Activated naive CD4-positive, alpha-beta T cell treated with anti-CD3 and anti-CD28 coated beads, Interleukin-2, amount 50 U/mL, for 72 hours (primary cell): ENCODE results near the gene TTC28. TPM values are rescaled to one million over a fixed set of nuclear protein-coding genes. Genes with fewer than 3 reads are reported as not detected.

Experiments used
- ATAC-seq, 2 donors: fragments of 150-1000 bp; cut with Tn5 transposase; 2 replicates each; pipeline ENCODE4 v1.10.0; 2021; ENCODE audit warnings: mild to moderate bottlenecking in 2 of 2, moderate library complexity in 2 of 2
- DNase-seq, 2 donors: peaks; one replicate each; pipeline ENCODE4 v3.0.0; 2021 to 2022; ENCODE audit warnings: low spot score in 2 of 2
- H3K27ac Mint-ChIP-seq, 2 donors: one replicate each; pipeline ENCODE4 v1.8.0; 2022; ENCODE audit warnings: mild to moderate bottlenecking in 2 of 2, mixed read lengths in 2 of 2
- H3K36me3 Mint-ChIP-seq, 2 donors: one replicate each; pipeline ENCODE4 v1.8.0; 2022; ENCODE audit warnings: mixed read lengths in 2 of 2
- H3K9me3 Mint-ChIP-seq, 2 donors: one replicate each; pipeline ENCODE4 v1.8.0; 2022; ENCODE audit warnings: mixed read lengths in 2 of 2
- total RNA-seq, 2 donors: library from RNA; stranded (reverse); gene quantifications; one replicate each; pipeline ENCODE4 v1.2.3, GENCODE V29; 2022

Gene TTC28
- total RNA-seq, 2 donors from 2014 or later: 0.66 to 8.5 TPM

DNA sequence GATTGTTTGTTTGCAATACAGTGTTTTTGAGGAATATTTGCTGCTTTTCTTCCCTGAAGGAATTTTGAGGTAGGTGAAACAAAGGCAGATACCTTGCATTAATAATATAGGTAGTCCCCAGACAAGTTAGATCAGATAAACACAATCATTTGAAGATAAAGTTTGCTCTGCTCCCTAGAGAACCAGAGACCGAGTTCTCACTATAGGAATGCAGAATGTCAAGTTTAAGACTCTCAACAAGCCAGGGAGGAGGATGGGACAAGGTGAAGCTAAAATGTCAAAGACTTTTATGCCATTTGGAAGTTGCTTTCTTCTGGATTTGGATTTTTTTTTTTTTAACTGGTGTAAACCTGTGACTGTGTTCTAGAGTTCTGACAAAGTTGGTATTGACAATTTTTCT lies 364.7 kb downstream of the TTC28 start:
- peaks cover 0 to 6% of the 10 kb centered on the region in 2 donors for H3K9me3 Mint-ChIP-seq
- H3K27ac Mint-ChIP-seq: no peak overlapping the region
- no peak for ATAC-seq

DNA sequence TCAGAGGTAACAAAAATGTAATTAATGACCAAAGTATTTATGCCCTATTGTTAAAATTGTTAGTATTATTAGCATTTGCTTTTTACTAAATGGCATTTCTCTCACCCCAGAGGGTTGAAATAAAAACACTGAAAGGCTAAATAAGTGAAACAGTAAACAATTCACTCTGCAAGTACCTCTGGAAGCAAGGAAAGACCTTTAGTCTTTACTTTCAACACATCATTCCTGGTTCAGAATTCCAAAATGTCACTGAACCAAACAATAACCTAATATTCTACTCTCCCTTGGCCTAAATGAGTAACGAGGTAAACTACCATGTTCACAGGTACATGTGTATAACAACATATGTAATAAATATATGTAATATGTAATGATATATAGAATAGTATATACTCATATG lies 369.3 kb downstream of the TTC28 start:
- Mint-ChIP-seq H3K27ac (no peak overlapping the region), H3K36me3 (no peaks in the 10 kb centered on the region), H3K9me3 (peaks cover 0 to 6% of the 10 kb centered on the region in 2 donors)
- ATAC-seq: no peak
- DNase-seq: no peak

More for the DNA sequence above, 364.7 kb downstream of the TTC28 start:
- DNase-seq: no peak
- no peaks in the 10 kb centered on the region for H3K36me3 Mint-ChIP-seq

DNA sequence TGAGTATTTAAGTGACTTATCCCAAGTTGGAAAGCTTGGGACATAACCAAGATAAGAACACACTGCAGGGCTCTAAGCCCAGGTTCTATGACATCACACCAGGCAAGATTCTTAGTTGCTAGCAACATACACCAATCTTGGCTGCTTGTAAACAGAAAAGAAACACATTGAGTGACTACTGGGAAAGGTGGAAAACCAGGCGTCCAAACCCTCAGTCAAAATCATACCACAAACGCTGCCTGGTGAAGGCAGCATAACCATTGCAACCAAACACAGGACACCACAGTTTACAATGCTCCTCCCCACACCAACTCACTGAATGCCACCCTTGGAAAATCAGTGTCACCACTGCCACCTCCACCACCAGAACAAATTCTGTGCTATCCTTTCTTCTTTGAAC lies 379.9 kb downstream of the TTC28 start:
- Mint-ChIP-seq H3K36me3 (no peaks in the 10 kb centered on the region), H3K9me3 (no peaks in the 10 kb centered on the region), H3K27ac (no peak overlapping the region)
- DNase-seq (no peak), ATAC-seq (peak in 1 of 2 donors; percentile 64)

DNA sequence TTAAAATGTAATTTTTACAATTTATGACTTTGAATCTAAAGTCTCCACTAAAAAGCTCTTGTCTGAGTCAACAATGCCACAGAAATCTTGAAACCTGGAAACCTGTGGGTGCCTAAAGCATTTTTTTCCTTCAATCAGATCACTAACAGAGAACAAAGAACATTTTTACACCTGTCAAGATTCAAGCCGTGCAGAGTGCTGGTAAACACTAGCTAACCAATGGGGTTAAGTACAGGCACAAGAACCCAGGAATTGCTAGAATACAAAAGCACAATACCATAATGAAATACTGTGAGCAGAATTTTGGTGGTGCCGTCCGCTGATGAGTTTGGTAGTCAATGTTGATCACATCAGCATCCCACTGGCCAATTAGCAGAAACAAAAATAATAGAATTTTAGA lies 380.3 kb downstream of the TTC28 start:
- no peak for DNase-seq
- Mint-ChIP-seq H3K36me3 (no peaks in the 10 kb centered on the region), H3K27ac (no peak overlapping the region), H3K9me3 (no peaks in the 10 kb centered on the region)
- ATAC-seq: no peak

DNA sequence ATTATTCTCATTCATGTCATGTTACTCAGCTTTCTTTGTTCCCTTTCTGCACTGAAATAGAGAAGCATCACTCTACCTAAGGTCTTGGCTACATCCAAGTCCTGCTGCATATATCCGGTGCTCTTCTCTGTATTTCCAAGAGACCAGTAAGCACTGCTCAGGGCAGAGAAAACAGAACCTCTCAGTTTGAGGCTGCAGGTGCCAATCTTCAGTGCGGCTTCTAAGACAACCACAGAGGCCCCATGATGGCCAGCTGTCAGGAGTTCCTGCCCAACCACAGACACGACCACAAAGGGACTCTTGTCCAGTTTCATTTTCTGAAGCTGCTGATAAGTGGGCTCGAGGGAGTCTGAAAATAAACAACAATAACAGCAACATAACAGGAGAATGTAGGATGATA lies 382.1 kb downstream of the TTC28 start:
- H3K9me3 Mint-ChIP-seq: no peaks in the 10 kb centered on the region
- no peak for DNase-seq
- no peaks in the 10 kb centered on the region for H3K36me3 Mint-ChIP-seq
- H3K27ac Mint-ChIP-seq: no peak overlapping the region
- no peak for ATAC-seq

DNA sequence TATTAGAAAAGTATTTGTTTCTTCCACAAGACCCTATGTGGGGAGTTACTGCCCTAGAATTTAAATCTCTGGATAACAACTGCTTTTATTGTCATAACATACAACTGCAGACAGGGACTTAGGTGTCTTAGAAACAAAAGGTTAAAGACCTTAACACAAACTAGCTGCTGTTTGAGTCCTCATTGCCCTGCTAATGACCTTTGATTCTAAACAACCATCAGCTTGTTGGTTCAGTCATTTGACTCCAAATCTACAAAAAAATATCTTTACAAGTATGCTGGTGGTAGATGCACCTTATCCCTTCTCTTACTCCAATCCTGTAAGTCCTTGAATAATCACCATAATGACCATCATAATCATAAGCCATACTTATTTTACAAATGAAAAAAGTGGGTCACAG lies 383.2 kb downstream of the TTC28 start:
- DNase-seq (no peak), ATAC-seq (no peak)
- Mint-ChIP-seq H3K36me3 (no peaks in the 10 kb centered on the region), H3K9me3 (no peaks in the 10 kb centered on the region), H3K27ac (no peak overlapping the region)

DNA sequence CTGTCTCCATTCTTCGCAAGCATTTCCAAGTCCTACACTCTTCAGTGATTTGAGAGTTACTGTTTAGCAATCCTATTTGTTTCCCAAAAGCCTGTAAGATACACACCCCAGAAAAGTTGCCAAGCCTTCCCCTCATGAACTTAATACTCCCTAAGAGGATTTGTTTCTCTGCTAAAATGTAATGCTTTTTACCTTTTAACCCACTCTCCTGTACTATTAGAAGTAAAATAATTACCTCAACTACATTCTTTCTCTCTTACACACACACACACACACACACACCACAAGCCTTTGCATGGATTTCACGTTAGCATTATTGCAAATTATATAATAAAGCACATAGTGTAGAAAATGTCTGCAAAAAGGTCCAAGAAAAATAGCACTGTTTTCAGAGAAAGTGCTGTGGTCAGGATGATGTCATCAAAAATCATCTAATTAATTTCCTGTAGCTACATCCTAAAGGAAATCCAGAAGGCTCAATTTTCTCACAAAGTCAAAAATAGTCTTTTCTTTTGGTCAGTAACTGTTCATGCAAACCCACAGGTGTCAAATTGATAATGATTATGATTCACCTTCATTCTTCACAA lies 396.5 kb downstream of the TTC28 start:
- DNase-seq: no peak
- no peaks in the 10 kb centered on the region for H3K9me3 Mint-ChIP-seq
- no peaks in the 10 kb centered on the region for H3K36me3 Mint-ChIP-seq
- ATAC-seq: no peak
- no peak overlapping the region for H3K27ac Mint-ChIP-seq

DNA sequence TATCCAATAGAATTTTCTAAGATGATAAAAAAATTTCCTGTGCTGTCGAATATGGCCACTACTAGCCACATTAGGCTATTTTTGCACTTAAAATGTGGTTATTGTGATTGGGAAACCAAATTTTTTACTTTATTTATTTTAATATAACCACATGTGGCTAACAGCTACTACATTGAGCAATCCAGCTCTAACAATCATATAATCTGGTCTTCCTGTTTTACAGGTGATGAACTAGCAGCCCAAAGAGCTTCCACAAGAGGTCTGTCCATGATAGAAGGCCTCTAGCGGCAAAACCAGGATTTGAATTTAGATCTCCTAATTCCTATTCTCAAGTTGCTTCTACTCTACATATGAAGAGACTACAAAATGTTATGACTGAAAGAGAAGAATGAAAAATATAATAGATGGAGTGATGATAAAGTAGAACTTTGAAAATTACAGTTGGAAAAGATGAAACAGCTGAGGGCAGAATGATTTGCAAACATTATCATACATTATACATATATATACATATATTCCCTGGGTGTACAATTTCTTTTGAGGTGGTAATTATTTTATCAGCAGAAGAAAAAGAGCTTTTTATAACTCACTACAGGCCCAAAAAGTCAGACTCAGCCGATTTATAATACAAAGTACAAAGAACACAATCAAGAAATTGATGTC lies 397.1 kb downstream of the TTC28 start:
- H3K9me3 Mint-ChIP-seq: no peaks in the 10 kb centered on the region
- H3K36me3 Mint-ChIP-seq: no peaks in the 10 kb centered on the region
- no peak for ATAC-seq
- no peak overlapping the region for H3K27ac Mint-ChIP-seq
- no peak for DNase-seq

DNA sequence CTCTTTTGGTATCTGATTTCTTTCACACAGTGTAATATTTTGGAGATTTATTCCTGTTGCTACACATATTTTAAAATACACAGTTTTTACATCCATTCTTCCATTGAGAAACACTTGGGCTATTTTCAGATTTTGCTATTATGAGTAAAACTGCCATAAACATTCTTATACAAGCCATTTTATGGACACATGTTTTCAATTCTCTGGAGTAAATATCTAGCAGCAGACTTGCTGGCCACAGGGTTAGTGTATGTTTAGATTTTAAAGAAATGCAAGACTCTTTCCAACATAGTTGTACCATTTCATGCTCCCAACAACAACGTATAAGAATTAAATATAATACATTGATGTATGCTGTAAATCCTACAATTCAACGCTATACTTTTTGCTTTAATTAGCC lies 399.8 kb downstream of the TTC28 start:
- DNase-seq: no peak
- no peaks in the 10 kb centered on the region for H3K9me3 Mint-ChIP-seq
- H3K27ac Mint-ChIP-seq: no peak overlapping the region
- ATAC-seq: no peak
- H3K36me3 Mint-ChIP-seq: no peaks in the 10 kb centered on the region

DNA sequence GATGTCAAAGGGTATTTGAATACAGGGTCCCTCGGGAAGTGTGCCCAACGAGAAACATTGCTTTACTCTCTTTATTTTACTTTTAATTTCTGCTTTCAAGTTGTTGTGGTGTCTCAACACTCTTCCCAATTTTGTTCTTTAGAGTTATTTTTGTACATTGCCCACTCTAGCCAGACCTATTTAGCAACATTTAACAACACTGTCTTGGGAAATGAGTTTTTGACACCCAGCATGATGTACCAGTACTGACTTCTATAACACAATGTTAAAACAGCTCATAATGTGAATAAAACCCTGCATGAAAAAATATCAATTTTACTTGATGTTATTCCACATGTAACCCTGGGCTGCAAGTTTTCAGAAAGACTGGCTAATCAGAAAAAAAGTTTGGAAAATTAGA lies 410.4 kb downstream of the TTC28 start:
- peaks cover 0 to 5% of the 10 kb centered on the region in 2 donors for H3K36me3 Mint-ChIP-seq
- ATAC-seq (no peak), DNase-seq (no peak)
- no peak overlapping the region for H3K27ac Mint-ChIP-seq
- peaks cover 0 to 8% of the 10 kb centered on the region in 2 donors for H3K9me3 Mint-ChIP-seq

DNA sequence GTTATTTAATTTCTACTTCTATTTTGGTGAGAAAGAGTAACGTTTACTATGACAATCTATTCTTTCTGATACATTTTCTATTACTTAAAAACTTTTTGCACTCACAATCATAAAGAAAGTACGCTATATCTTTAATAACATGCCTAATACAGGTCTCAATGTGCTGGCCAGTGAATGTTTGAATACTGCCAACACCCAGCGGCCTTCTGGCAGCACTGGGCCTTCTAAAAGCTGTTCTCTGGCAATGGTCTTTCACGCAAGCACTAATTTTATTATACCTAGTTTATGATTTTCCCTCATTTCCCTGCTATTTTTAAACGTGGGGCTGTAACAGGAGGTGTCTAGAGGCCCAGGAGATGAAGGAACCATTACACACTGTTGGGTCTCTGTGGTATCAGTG lies 410.8 kb downstream of the TTC28 start:
- no peak for ATAC-seq
- H3K9me3 Mint-ChIP-seq: peaks cover 0 to 10% of the 10 kb centered on the region in 2 donors
- no peak overlapping the region for H3K27ac Mint-ChIP-seq
- DNase-seq: no peak
- peaks cover 0 to 5% of the 10 kb centered on the region in 2 donors for H3K36me3 Mint-ChIP-seq

DNA sequence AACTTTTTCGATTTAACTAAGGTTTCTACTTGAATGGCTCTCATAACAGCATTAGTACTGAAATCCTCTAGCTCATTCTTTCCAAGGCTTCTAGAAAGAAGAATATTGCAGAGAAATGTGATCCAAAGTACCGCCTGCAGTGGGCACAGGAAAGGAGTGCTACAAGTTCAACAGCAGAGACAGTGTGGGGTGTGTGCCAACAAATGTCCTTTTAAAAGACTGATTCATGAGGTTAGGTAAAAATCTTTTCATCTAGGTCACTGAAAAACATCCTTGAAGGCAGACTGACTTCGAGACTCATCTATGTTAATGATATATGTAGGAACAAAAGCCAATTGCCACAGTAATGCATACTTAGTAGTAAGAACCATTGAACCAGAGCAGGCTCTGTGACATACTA lies 411.5 kb downstream of the TTC28 start:
- peaks cover 0 to 10% of the 10 kb centered on the region in 2 donors for H3K9me3 Mint-ChIP-seq
- H3K27ac Mint-ChIP-seq: no peak overlapping the region
- no peak for ATAC-seq
- no peak for DNase-seq
- H3K36me3 Mint-ChIP-seq: peaks cover 0 to 5% of the 10 kb centered on the region in 2 donors

DNA sequence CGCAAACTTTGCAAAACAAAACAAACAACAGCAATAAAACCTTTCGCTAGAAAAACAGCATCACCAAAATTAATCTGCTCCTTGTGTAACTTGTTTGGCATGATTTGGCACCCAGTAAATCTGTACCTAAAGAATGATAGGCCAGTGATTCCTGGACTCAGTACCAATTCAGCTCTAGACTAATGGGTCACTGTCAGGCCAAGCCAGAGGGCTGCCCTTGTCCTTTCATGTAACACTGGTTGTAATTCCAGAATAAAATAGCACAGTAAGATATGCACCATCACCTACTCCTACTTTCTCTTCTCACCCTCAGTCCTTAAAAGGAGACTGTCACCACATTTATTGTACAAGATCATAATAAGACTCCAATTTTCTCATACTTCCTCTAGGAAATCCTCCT lies 419.0 kb downstream of the TTC28 start:
- peak overlapping the region in 1 of 2 donors; percentile 57 for H3K27ac Mint-ChIP-seq
- no peak for ATAC-seq
- no peak for DNase-seq
- no peaks in the 10 kb centered on the region for H3K36me3 Mint-ChIP-seq
- H3K9me3 Mint-ChIP-seq: peaks cover 0 to 6% of the 10 kb centered on the region in 2 donors

DNA sequence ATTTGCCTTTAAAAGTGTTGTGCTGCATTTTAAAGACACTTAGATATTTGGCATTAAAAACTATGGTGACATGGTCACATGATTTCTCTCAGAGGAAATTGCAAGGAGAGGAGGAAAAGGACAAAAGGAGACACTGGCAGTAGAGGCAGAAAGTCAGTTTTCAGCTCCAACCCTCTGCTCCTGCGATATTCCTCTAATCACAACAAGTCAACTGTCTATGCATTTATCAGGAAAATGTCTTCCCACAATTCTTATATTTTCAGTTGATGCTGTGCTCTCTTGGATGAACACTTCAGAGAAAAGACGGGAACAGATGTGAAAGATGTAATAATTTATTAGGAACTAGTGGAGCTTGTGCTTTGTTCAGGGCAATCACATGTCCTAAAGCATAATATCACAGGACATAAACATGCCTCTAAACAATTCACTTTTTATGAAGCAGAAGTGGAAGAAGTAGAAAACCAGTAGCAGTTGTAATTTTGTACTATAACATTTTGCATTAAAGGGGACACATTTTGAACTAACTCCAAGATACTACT lies 419.8 kb downstream of the TTC28 start:
- ATAC-seq: no peak
- Mint-ChIP-seq H3K36me3 (no peaks in the 10 kb centered on the region), H3K9me3 (peaks cover 0 to 6% of the 10 kb centered on the region in 2 donors), H3K27ac (no peak overlapping the region)
- DNase-seq: no peak

DNA sequence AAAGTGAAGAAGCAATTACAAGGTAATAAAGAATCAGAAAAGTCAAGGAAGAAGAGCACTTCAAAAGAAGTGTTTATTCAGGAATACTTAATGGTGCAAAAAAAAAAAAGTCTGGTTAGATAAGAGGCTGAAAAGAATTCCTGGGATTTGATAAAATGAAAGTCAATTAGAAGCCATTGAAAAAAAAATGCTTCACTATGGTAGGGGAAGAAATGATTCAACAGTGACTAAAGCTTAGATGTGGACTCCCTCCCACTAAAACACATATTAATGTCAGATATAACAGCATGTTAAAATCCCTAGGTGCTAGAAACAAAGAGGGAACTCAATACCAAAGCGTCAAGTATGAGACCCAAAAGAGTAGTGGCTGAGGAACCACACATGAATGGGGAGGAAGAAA lies 425.2 kb downstream of the TTC28 start:
- no peaks in the 10 kb centered on the region for H3K9me3 Mint-ChIP-seq
- DNase-seq (no peak), ATAC-seq (no peak)
- no peaks in the 10 kb centered on the region for H3K36me3 Mint-ChIP-seq
- H3K27ac Mint-ChIP-seq: no peak overlapping the region

DNA sequence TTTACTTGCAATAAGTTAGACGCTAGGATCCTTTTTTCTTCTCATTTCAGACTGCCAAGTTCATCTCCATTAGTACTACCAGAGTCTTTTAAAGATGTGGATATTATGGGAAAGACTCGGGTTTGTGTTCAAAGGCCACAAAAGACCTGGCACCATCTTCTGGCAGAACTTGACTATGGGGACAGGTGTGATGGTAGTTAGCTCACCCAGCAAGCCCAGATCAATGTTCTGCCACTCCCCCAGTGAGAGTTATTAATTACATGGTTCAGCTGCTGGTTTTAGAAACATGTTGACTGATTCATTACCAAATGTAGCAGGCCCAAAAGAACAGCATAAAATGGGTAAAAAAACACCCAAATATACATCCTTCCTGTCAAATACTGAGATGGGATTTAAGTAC lies 427.1 kb downstream of the TTC28 start:
- ATAC-seq: no peak
- no peaks in the 10 kb centered on the region for H3K36me3 Mint-ChIP-seq
- H3K9me3 Mint-ChIP-seq: no peaks in the 10 kb centered on the region
- no peak overlapping the region for H3K27ac Mint-ChIP-seq
- no peak for DNase-seq

DNA sequence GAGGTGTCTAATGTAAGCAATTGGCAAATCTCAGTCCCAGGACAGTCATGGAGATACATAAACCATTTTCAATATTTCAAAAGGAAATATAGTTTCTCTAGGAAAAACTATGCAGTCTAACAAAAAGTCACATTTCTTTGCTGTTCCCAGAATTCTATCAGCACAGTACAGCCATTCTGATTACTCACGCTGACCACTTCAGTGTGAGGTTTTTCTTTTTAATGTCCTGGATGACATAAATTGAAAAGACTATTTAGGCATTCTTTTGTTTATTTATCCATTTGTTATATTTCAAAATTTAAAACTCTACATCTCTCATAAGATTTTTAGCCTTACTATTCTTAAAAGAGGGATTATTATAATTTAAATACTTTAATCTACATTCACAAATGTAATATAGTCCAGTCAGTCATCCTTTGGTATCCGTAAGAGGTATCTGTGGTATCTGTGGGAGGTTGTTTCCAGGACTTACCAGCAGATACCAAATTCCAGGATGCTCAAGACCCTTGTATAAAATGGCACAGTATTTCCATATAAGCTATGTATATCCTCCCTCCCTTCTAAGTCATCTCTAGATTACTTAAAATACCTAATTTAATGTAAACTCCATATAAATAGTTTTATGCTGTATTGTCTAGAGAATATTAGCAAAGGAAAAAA lies 429.5 kb downstream of the TTC28 start:
- DNase-seq (no peak), ATAC-seq (no peak)
- Mint-ChIP-seq H3K27ac (no peak overlapping the region), H3K9me3 (no peaks in the 10 kb centered on the region), H3K36me3 (no peaks in the 10 kb centered on the region)

DNA sequence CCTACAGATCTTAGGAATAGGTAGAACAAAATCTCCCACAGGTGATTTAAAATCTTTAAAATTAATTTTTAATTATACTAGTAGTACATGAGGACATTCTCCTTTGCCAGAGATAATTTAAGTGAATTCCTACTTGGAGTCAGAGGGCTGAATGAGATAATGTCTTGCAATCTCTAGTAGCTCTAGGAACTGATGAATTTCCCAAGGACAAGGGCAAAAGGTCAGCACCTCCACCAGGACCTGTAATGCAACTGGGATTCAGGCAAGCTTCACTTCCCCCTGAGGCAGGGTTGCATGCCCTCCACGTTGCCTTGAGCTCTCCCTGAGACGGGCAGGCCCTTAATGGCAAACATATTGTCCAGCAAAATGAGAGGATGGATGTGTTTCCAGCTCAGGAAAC lies 430.2 kb downstream of the TTC28 start:
- DNase-seq (no peak), ATAC-seq (no peak)
- Mint-ChIP-seq H3K27ac (no peak overlapping the region), H3K9me3 (no peaks in the 10 kb centered on the region), H3K36me3 (no peaks in the 10 kb centered on the region)
